H4 (cell line): ENCODE data around the gene EFCAB8. TPM values are rescaled to one million over a fixed set of nuclear protein-coding genes. Genes with fewer than 3 reads are reported as not detected.
"Not testable (repeated sequence)": the region's sequence is repeated elsewhere in the genome, so short reads cannot be mapped to it uniquely, and the experiment has no call there.

Experiments
- DNase-seq: peaks from one replicate; pipeline ENCODE4 v3.0.0-alpha.2; 2015; ENCODE audit warnings: low spot score
- total RNA-seq: library from RNA; depleted of rRNA; stranded (reverse); fragments of >200 nt; shearing (Covaris generic); gene quantifications from 2 replicates; pipeline ENCODE4 v1.2.3, GENCODE V29; 2014

Gene EFCAB8
- total RNA-seq, 1 experiment from 2014 or later = 0.04 TPM

DNA sequence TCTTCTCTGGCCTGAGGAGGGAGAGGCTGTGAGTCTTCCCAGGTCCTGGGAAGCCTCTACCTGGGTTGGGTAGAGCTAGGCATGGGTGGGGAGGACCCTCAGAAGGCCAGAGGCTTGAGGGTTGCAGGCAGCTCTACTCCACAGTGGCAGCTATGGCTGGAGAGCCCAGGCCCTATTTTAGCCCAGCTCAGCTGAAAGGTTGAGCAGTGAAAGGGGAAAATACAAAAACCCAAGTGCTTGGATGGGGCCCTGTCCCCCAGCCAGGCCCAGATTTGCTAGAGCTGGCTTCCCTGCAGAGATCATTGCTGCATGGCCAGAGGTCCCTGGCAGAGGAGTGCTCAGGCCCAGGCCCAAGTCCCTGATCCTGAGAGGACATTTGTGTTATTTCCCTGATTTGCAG is 99.9 kb downstream of the EFCAB8 start:
- DNase-seq = no peak

DNA sequence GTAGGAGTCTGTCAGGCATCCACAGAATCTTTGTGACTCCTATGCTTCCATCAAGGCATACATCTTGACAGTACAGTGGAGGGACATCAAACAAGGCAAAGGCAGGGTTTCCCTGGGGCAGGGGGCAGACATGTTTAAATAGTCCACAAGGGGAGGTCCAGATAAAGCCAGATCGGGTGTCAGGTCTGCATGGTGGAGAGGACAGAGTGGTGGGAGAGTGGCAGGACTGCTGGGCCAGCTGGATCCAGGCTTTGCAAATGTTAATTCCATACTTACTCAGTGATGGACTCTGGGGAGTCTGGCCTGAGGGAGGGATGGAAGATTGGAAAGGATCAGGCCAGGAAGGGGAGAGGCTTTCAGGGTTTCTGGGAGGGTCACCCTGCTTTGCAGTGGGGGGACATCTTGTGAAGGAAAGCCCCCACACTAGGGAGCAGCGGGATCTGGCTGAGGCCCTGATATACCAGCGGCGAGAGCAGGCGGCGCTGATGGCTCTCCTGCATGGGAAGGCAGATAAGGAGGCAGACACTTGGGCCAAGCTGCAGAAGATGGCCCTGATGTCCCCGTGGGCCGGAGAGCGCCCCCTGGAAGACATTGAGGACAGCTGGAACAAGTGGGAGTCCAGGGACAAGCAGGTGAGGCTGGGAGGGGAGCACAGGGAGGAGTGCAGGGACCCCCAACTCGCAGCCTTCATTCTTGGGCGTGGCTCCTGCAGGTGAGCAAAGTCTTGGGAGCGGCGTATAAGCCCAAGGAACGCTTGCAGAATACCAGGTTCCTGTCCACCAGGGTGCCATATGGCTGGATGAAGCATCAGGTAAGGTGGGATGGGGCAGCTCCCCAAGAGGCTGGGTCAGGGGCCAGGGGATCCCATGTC is 100.9 kb downstream of the EFCAB8 start:
- no peak for DNase-seq

DNA sequence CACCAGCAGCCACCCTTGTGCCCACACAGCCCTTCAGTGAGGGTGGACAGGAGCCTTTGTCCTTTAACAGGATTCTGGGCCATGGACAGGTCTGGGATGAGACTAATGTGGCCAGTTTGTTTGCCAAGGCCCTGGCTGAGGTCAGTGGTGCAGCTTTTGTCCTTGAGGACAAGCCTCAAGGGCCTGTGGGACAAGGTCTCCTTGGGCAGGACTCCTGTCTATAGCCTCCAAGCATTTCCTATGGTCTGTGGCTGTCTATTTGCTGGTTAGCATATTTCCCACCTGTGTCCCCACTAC is 101.4 kb downstream of the EFCAB8 start:
- DNase-seq = no peak

DNA sequence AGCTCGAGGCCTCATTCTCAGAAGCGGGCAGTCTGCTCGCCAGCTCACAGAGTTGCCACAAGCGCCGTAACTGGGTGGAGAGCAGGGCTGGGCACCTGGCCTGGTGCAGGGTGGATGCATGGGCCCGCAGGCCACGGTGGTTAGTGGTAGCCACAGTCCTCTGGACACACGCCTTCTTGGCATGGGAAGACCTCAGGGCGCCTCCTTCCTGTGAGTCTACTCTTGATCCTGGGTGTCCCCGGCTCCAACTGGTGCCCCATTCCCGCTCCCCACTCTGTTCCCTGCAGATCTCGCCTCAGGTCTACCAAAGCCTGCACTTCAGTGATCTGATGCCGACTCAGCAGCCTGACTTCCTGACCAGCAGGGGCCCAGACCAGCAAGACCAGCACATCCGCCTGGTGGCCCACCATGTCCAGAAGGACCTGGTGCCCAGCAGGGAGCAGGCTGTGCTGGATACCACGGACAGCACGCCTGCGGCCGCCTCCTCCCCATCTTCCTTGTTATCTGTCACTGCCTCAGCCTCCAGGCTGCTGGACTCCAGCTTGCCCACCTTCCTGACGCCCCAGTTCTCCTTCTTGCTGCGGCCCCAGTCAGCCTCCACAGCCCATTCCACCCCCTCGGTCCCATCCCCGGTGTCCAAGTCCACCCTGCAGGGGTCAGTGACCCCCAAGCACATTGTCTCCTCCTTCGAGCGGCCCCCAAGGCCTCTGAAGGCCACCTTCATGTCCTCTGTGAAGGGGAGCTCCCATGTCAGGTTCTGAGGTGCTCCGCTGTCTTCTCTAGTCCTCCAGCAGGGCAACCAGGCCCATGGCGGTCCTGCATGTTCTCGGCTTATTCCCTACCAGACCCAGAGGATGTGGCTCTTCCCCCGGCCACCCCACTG is 102.4 kb downstream of the EFCAB8 start:
- no peak for DNase-seq

DNA sequence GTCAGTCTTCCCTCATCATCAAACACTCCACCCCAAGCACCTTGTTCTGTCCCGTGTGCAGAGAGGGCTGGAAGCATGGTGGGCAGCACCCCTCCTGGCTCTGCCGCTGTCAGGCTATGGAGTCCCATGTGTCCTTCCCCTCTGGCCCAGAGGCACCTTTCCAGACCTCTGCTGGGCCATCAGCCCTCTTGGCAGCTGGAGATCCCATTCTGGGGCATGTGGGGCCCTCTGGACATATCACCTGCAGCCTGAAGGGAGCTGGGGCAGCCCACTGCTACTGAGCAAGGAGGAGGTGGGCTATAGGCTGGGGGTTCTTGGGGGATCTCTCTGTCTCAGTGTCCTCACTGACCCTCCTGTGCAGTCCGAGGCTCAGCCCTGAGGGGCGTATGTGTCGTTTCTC is 103.3 kb downstream of the EFCAB8 start:
- no peak for DNase-seq

DNA sequence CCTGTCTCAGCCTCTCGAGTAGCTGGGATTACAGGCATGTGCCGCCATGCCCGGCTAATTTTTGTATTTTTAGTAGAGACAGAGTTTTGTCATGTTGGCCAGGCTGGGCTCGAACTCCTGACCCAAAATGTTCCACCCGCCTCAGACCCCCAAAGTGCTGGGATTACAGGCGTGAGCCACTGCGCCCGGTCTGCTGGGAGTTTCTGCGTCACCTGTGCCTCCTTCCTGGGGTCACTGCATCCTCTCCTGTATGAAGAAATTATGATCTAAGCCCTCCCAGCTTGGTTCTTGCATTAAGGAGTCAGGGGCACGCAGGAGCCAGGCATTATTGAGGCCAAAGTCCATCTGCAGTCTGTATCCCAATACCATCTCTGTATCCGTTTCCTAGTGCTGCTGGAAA is 103.9 kb downstream of the EFCAB8 start:
- DNase-seq = not testable (repeated sequence)

DNA sequence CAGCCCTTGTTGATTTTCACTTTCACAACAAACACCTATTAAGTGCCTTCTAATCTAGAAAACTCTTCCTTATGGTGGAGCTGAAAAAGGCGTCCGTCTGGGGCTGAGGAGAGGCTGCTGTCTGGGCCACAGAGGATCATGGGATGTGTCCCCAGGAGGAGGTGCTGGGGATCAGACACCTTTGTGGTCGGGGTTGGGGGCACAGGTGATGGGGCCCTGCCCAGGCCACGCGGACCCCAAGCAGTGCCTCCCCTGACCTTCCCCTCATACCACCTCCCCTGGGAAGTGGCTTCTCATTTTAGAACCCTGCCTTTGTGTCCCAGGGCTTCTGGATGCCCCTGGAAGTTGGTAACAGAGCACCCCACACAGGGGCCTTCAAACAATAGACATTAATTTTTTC is 104.5 kb downstream of the EFCAB8 start:
- no peak for DNase-seq

DNA sequence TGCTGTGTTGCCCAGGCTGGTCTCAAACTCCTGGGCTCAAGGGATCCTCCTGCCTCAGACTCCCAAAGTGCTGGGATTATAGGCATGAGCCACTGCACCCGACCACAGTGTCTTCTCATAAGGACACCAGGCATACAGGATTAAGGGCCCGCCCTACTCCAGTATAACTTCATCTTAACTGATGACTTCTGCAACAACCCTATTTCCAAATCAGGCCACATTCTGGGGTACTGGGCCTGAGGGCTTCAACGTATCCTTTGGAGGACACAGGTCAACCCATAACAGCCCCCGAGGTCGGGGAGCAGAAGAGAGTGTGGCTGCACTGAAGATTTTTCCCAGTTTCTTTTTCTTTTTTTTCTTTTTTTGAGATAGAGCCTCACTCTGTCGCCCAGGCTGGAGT is 105.9 kb downstream of the EFCAB8 start:
- DNase-seq = no peak

DNA sequence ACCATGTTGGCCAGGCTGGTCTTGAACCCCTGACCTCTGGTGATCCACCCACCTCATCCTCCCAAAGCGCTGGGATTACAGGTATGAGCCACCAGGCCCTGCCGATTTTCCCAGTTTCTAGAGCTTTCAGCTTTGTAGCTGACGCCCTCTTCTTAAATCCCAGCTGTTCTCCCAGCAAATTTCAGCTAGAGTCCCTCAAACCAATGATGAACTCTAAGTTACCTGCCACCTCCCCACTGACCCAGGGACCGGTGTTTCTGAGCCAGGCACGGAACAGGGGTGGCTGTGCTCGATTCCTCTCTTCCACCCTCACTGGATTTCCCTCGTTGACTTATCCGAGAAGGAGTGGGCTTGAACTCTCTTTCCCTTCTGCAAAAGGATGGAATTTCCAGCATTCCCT is 106.4 kb downstream of the EFCAB8 start:
- no peak for DNase-seq

DNA sequence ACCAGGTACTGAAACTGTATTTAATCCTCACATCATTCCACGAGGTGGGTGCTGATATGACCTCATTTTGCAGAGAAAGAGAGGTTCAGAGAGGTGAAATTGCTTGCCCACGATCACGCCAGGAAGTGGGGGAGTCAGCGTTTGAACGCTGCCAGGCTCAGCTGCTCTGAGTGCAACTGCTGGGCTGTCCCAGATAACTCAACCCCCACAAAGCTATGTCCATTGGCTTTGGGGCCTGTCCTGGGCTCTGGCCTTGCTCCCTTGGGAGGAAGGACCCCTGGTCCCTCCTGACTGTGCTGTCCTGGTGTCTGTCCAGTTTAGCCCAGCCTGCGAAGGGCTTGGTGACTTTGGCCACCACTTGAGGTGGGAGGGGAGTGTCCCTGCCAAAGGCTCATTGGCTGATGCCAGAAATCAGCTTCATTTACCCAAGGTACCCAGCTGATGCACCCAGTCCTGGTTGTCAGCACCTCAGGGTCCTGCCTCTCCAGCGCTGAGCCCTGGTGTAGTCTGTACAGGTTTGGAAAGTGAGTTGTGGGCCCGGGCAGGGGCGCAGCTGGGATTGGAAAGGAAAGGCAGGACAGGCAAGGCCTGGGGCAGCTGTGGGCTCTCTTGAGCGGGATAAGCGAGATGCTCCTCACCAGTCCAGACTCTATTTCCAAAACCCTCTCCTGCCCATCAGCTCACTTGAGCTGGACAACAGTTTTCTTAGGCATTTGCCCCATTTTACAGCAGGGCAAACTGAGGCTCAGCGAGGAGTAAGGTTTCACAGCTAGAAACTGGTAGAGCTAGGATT is 107.1 kb downstream of the EFCAB8 start:
- no peak for DNase-seq

DNA sequence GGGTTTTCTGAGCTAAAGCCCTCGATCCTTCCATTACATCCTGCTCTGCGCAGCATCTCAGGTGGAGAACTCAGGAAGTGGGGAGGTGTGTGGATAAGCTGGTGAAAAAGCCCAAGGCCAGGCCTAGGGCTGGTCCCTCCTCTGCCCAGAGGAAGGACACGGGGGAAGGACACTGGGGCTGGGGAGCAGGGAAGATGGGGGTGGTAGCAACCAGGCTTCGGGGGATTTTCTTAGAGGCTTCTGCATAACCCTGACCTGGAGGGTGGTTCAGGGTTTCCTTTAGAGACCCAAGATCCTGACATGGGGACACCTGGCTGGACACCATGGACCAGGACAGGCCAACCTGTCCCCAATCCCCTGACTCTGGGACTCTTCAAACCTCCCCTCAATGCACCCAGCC is 107.7 kb downstream of the EFCAB8 start:
- DNase-seq = no peak

DNA sequence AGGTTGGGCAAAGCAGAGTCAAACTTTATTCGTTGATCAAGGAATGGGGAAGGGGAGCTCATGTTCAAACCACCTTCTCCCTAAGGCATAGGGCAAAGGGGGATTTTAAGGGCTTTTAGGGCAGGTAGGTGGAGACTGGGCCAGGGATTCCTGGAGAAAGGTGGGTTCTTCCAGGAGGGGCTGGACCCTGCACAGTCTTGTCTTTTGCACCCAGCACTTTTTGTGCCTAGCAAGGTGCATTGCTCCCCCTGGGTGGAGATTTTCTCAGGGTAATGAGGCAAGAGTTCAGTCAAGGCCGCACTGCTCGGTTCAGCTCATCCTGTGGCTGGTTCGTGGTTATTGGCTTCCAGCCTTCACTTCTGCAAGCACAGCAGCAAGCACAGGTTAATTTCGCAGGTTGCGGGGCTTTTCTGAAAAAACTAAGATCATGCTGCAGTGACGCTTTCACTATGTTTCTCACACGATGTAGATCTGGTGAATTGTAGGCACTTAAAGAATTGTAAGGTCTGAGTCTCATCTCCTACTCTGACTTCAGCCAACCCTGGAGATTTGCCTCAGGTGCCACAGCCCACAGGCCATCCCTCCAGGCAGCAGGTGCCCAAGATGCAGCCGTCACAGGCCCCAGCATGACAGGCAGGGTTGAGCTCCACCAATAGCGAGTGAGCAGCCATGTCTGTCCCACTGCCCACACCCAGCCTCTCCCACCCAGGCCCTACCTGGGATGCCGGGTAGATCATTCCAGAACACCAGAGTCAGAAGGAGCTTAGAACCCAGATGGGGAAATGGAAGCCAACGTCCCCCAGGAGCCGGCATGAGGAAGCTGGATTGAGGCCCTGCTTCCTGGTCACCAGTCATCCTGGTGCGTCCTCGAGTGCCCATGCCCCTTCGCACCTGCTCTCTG is 108.4 kb downstream of the EFCAB8 start:
- DNase-seq = no peak

DNA sequence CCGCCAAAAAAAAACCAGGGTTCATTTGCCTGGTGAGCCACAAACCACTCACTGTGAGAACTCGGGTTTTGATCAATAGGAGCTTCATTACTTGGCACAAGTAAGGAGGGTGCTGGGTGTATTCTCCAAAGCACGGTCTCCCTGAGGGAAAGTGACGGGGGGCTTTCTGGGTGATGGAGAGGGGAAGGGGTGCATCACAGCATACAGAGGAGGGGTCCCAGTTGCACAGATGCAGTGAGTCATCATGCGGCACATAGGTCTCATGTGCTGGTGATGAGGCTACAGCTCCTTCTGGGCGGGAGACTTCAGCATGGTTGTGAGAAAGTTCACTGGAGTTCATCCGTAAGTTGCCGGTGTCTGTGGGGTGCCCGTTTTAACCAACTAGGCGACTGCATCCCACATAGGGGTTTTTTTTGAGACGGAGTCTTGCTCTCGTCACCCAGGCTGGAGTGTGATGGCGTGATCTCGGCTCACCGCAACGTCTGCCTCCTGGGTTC is 109.3 kb downstream of the EFCAB8 start:
- DNase-seq = no peak

DNA sequence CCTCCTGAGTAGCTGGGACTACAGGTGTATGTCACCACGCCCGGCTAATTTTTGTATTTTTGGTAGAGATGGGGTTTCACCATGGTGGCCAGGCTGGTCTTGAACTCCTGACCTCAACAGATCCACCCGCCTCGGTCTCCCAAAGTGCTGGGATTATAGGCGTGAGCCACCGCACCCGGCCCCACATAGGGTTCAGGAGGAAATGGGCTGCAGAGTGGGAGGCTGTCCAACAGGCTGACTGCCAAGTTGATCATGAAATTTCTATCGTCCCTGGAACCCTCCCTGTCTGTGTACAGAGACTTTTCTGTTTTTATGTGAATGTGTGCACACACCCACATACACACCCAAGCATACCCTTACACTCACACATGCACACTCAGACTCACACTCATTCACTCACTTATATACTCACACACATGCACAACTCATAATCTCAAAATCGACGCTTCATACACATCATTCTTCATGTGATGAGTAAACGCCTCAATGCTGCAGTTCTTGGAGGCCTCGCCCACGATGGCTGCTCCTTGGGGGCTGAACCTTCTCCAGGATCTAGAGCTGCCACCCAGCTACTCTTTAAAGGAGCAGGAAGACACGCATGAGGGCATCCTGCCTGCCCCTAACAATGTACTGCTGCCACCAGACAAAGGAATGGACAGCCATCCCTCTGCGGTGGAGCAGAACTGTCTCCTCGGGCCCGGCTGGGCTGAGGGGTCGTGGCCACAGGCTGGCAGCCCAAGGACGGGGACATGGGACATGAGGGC is 109.9 kb downstream of the EFCAB8 start:
- no peak for DNase-seq

DNA sequence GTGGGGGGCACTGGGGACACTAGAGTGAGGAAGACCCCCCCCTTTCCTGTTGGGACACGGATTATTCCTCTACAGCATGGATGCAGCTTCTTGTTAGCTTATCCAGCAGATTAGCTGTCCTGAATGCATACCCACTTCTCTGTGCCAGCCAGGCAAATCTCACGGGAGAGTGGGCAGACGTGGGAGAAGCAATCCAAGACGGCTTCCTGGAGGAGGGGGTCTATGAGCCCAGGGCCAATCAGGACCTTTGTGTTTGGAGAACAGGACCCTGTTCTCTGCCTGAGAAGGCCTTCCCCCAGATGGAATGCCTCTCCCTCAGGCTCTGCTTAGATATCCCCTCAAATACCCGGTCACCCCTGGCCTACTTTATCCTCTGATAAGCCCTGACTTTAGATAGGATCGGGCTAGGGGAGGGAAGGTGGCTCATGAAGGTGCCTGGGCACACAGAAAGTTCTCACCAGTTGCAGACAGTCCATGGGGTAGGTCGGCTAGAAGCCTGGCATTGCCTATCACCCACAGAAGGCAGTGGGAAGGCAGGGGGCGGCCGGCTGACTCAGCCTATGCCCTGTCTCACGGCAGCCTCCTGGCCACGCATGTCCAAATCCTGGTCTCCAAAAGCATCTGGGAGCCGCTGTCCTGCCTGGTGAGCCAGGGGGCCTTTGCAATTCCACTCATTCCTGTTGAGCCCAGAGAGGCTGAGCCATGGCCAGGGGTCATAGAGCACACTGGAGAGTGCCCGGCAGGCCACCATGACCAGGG is 110.8 kb downstream of the EFCAB8 start:
- DNase-seq = no peak

DNA sequence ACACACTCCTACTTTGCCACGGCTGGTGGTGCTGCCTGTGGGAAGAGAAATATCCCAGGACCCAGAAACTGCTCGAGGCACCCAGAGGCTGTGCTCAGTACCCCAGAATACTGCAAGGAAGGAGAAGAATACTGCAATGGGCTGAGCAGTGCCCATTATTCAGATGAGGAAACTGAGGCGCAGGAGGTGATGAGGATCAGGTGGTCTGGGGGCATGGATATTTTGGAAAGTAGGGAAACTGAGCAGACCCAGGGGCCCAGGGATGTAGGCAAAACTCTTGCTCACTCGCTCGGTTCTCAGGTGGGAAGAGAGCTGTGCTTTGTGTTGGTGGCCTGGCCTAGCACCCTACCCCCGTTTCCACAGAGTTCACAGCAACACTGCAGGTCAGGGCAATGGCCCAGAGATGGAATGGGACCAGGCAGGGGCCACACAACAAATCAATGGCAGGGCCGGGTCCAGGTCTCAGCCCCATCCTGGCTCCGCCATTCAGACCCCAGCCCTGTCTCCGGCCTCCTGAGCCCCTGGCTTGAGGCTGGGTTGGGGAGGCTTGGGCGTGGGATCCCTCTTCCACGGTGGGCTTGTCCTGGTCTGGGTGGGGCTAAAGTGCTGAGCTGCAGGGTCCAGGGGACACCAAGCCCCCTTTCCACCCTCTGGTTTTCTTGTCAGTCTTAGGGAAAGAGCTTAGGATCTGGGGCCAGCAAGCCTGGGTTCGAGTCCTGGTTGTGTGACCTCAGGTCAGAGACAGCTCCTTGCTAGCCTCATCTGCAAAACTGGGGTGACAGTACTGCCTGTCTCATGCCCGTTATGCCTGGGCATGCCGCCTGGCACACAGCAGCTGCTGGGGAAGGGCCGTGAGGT is 111.6 kb downstream of the EFCAB8 start:
- no peak for DNase-seq

DNA sequence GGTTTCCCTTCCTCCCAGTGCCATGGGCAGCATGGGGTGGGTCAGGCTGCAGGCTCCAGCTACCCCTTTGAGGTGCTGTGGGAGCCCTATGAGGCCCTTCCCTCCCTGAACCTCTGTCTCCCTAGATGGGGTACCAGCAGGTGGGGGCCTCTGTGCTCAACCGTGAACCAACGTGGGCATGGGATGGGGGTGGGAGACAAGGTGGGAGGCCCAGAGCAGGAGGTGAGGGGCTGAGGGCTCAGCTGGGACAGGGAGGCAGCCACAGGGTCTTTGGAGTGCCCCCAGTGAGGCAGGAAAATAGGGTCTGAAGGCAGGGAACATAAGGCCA is 112.2 kb downstream of the EFCAB8 start:
- DNase-seq = no peak

DNA sequence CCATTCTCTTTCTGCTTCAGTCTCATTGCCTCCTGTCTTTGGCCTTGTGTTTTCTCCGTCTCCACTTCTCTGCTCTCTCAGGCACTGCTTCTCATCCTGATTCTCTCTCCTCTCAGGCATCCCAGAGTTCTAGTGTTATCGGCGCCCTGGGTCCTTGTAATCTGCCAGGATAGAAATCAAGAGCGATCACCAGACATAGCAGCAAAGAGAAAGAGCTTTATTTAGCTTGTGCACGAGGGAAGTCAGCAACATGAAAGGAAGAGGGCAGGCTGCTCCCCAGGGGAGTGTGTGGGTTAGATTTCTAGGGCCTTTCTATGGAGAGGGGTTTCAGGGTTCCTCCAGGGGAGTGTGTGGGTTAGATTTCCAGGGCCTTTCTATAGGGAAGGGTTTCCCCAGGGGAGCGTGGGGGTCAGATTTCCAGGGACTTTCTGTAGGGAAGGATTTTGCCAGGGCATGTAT is 113.0 kb downstream of the EFCAB8 start:
- DNase-seq = no peak
